Retinal pigment epithelial cell (primary cell): ENCODE data around the gene D2HGDH.
A peak's percentile ranks its signal among the peaks of the same experiment; 100 is the strongest.

Experiments
- DNase-seq: peaks from one replicate; pipeline ENCODE4 v3.0.0-alpha.2; 2010; ENCODE audit warnings: low read depth
- H3K4me3 ChIP-seq: 2 replicates; pipeline ENCODE4 v1.5.1; 2011; ENCODE audit warnings: mild to moderate bottlenecking, low read length, control low read depth, moderate library complexity
- TF ChIP-seq, protein P1 (sequence below): conservative IDR thresholded peaks from 2 replicates; pipeline ENCODE4 v1.5.1; 2011; ENCODE audit warnings: low read depth, low read length, control low read depth, inconsistent platforms

Gene D2HGDH

GRCh38 chr2:241708879-241709278 is 25.6 kb upstream of the D2HGDH start:
- no peak overlapping the region for H3K4me3 ChIP-seq
- TF ChIP-seq, protein P1, sequence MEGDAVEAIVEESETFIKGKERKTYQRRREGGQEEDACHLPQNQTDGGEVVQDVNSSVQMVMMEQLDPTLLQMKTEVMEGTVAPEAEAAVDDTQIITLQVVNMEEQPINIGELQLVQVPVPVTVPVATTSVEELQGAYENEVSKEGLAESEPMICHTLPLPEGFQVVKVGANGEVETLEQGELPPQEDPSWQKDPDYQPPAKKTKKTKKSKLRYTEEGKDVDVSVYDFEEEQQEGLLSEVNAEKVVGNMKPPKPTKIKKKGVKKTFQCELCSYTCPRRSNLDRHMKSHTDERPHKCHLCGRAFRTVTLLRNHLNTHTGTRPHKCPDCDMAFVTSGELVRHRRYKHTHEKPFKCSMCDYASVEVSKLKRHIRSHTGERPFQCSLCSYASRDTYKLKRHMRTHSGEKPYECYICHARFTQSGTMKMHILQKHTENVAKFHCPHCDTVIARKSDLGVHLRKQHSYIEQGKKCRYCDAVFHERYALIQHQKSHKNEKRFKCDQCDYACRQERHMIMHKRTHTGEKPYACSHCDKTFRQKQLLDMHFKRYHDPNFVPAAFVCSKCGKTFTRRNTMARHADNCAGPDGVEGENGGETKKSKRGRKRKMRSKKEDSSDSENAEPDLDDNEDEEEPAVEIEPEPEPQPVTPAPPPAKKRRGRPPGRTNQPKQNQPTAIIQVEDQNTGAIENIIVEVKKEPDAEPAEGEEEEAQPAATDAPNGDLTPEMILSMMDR: no peak

DNA sequence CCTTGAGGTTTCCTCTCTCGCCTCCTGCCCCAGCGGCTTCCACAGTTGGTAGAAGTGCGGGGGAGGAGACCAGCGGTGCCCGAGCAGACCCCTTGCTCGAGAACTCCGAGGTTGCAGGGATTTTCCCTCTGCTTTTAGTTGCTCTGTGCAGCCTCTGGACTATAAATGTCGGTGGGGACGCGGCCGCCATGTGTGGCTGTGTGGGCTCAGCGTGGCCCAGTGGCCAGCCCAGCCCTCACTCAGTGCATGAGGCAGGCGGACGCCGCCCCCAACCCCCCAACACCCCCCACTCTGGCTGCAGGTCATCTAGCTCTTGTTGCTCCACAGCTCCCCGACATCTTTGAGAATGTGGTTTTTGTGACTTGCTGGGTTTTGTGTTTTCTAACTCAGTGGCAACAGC is 15.3 kb upstream of the D2HGDH start:
- TF ChIP-seq, protein P1: no peak
- DNase-seq: no peak
- H3K4me3 ChIP-seq: no peak overlapping the region

More at GRCh38 chr2:241708879-241709278, 25.6 kb upstream of the D2HGDH start:
- no peak for DNase-seq

GRCh38 chr2:241720099-241720498 is 14.3 kb upstream of the D2HGDH start:
- H3K4me3 ChIP-seq: no peak overlapping the region
- TF ChIP-seq, protein P1: no peak
- DNase-seq: no peak

- TF ChIP-seq, protein P1: no peak
- H3K4me3 ChIP-seq: no peak overlapping the region
- DNase-seq: no peak
Observed at GRCh38 chr2:241720560-241720959, 13.9 kb upstream of the D2HGDH start.

GRCh38 chr2:241721852-241722251 is 12.6 kb upstream of the D2HGDH start:
- DNase-seq: no peak
- H3K4me3 ChIP-seq: no peak overlapping the region
- TF ChIP-seq, protein P1: no peak

DNA sequence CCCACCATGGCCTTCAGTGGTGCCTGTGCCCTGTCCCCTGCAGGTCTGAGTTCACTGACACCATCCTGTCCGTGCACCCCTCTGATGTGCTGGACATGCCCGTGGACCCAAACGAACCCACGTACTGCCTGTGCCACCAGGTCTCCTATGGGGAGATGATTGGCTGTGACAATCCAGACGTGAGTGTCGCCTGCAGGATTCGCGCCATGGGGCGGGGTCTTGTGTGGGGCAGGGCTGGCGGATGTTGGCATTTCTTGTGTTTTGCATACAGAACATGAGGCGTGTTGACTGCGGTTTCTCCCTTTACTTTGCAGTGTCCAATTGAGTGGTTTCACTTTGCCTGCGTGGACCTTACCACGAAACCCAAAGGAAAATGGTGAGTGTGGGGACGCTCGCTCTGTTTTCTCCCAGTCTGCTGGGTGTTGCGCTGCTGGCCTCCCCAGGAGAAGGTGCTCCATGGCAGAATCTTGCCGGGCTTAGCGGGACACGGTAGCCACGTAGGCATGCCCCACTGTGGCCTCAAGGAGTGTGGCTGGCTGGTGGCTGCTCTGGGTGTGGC is 11.5 kb upstream of the D2HGDH start:
- H3K4me3 ChIP-seq: no peak overlapping the region
- DNase-seq: no peak
- TF ChIP-seq, protein P1: no peak

DNA sequence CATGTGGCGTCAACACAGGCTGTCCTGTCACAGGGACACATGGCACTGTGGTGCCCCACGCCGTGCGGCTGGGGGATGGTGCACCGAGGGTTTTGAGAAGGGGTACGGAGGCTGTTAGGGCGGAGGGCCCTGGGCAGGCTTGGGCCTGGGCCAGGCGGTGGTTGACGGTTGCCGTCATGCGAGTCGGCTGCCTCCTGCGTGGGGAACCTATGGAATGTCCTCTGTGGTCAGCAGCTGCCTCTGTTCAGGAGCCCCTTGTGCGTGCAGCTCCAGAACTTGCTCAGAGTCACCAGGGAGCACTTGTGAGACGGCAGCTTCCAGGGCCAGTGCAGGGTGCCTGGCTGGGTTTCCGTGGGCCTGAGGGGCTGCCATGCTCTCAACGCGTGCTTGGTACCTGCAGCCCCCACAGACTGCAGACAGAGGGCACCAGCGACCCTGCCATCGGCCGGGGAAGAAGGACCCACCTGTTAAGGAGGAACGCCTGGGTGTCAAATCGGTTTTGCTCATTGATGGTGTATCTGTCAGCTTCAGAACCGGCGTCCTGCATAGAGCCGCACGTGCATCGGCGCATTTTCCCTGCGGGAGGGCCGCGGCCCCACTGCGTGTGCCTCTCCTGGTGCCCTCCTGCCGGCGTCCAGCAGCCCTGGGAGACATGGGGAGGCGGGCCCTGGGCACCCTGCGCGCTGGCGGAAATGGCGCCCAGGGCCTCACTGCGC is 10.0 kb upstream of the D2HGDH start:
- no peak overlapping the region for H3K4me3 ChIP-seq
- TF ChIP-seq, protein P1: peak; percentile 28
- DNase-seq: no peak
